Neuron (in vitro differentiated cells): Measurements from ENCODE around the gene LRRC4C.
A peak's percentile ranks its signal among the peaks of the same experiment; 100 is the strongest.
"Not testable (repeated sequence)": the region's sequence is repeated elsewhere in the genome, so short reads cannot be mapped to it uniquely, and the experiment has no call there.

Source experiments
- H2AFZ ChIP-seq: one replicate; pipeline ENCODE4 v1.6.1; 2013; ENCODE audit warnings: low read depth, mild to moderate bottlenecking, inconsistent platforms, low read length, moderate library complexity
- H3K27me3 ChIP-seq: one replicate; pipeline ENCODE4 v1.6.1; 2013; ENCODE audit warnings: low read length; ENCODE audit not compliant: insufficient read depth
- H3K36me3 ChIP-seq: one replicate; pipeline ENCODE4 v1.6.1; 2013; ENCODE audit warnings: low read length; ENCODE audit not compliant: insufficient read depth
- H3K4me1 ChIP-seq: one replicate; pipeline ENCODE4 v1.6.1; 2013; ENCODE audit warnings: low read length; ENCODE audit not compliant: insufficient read depth
- H3K4me3 ChIP-seq: 2 replicates; pipeline ENCODE4 v1.5.1; 2013; ENCODE audit warnings: mild to moderate bottlenecking, low read length, moderate library complexity
- H3K9me3 ChIP-seq: one replicate; pipeline ENCODE4 v1.6.1; 2013; ENCODE audit warnings: low read length

LRRC4C gene

GRCh38 chr11:40179541-40179940, 1279.9 kb downstream of the LRRC4C start:
- Histone ChIP-seq H2AFZ (no peak overlapping the region), H3K36me3 (no peaks in the 10 kb centered on the region), H3K4me1 (peaks cover 6% of the 10 kb centered on the region), H3K4me3 (no peak overlapping the region), H3K9me3 (no peaks in the 10 kb centered on the region), H3K27me3 (no peaks in the 10 kb centered on the region)

GRCh38 chr11:40178470-40178869, 1281.0 kb downstream of the LRRC4C start:
- Histone ChIP-seq H3K9me3 (no peaks in the 10 kb centered on the region), H2AFZ (no peak overlapping the region), H3K4me1 (peaks cover 3% of the 10 kb centered on the region), H3K27me3 (no peaks in the 10 kb centered on the region), H3K4me3 (no peak overlapping the region), H3K36me3 (no peaks in the 10 kb centered on the region)

- H3K4me3 ChIP-seq, result no peak overlapping the region
- H3K9me3 ChIP-seq, result no peaks in the 10 kb centered on the region
- H2AFZ ChIP-seq, result no peak overlapping the region
- peaks cover 3% of the 10 kb centered on the region for H3K4me1 ChIP-seq
- no peaks in the 10 kb centered on the region for H3K27me3 ChIP-seq
- no peaks in the 10 kb centered on the region for H3K36me3 ChIP-seq
Measured at GRCh38 chr11:40175980-40176379, 1283.5 kb downstream of the LRRC4C start.

GRCh38 chr11:40170078-40170477, 1289.4 kb downstream of the LRRC4C start:
- no peak overlapping the region for H2AFZ ChIP-seq
- H3K36me3 ChIP-seq, result no peaks in the 10 kb centered on the region
- no peaks in the 10 kb centered on the region for H3K9me3 ChIP-seq
- peaks cover 14% of the 10 kb centered on the region for H3K4me1 ChIP-seq
- H3K27me3 ChIP-seq, result no peaks in the 10 kb centered on the region
- no peak overlapping the region for H3K4me3 ChIP-seq

- Histone ChIP-seq H2AFZ (peak overlapping the region; percentile 6), H3K9me3 (no peaks in the 10 kb centered on the region), H3K4me1 (peaks cover 14% of the 10 kb centered on the region), H3K36me3 (no peaks in the 10 kb centered on the region), H3K27me3 (no peaks in the 10 kb centered on the region), H3K4me3 (no peak overlapping the region)
Measured at GRCh38 chr11:40168414-40168813, 1291.0 kb downstream of the LRRC4C start.

GRCh38 chr11:40167805-40168204, 1291.6 kb downstream of the LRRC4C start:
- H3K9me3 ChIP-seq, result not testable (repeated sequence)
- peak overlapping the region; percentile 6 for H2AFZ ChIP-seq

GRCh38 chr11:40166892-40167291, 1292.6 kb downstream of the LRRC4C start:
- Histone ChIP-seq H2AFZ (no peak overlapping the region), H3K4me3 (no peak overlapping the region), H3K4me1 (peaks cover 24% of the 10 kb centered on the region), H3K27me3 (no peaks in the 10 kb centered on the region), H3K9me3 (no peaks in the 10 kb centered on the region), H3K36me3 (no peaks in the 10 kb centered on the region)

More at GRCh38 chr11:40167805-40168204, 1291.6 kb downstream of the LRRC4C start:
- not testable (repeated sequence) for H3K36me3 ChIP-seq, H3K4me3 ChIP-seq, H3K27me3 ChIP-seq
- peaks cover 15% of the 10 kb centered on the region for H3K4me1 ChIP-seq

- no peaks in the 10 kb centered on the region for H3K9me3 ChIP-seq
Measured at GRCh38 chr11:40162901-40163883, 1296.3 kb downstream of the LRRC4C start.

GRCh38 chr11:40161854-40162410, 1297.5 kb downstream of the LRRC4C start:
- H3K27me3 ChIP-seq, result no peaks in the 10 kb centered on the region
- peaks cover 15% of the 10 kb centered on the region for H3K4me1 ChIP-seq
- no peak overlapping the region for H2AFZ ChIP-seq
- no peaks in the 10 kb centered on the region for H3K9me3 ChIP-seq
- no peaks in the 10 kb centered on the region for H3K36me3 ChIP-seq
- no peak overlapping the region for H3K4me3 ChIP-seq

More at GRCh38 chr11:40162901-40163883, 1296.3 kb downstream of the LRRC4C start:
- H3K4me3 ChIP-seq, result no peak overlapping the region
- H3K4me1 ChIP-seq, result peaks cover 18% of the 10 kb centered on the region
- no peaks in the 10 kb centered on the region for H3K27me3 ChIP-seq
- H3K36me3 ChIP-seq, result no peaks in the 10 kb centered on the region
- H2AFZ ChIP-seq, result no peak overlapping the region

GRCh38 chr11:40160418-40160817, 1299.0 kb downstream of the LRRC4C start:
- H2AFZ ChIP-seq, result no peak overlapping the region
- peaks cover 15% of the 10 kb centered on the region for H3K4me1 ChIP-seq
- H3K36me3 ChIP-seq, result no peaks in the 10 kb centered on the region

GRCh38 chr11:40149721-40150120, 1309.7 kb downstream of the LRRC4C start:
- Histone ChIP-seq H3K27me3 (no peaks in the 10 kb centered on the region), H3K36me3 (no peaks in the 10 kb centered on the region), H3K4me3 (no peak overlapping the region), H3K9me3 (no peaks in the 10 kb centered on the region), H3K4me1 (no peaks in the 10 kb centered on the region), H2AFZ (no peak overlapping the region)

More at GRCh38 chr11:40160418-40160817, 1299.0 kb downstream of the LRRC4C start:
- H3K4me3 ChIP-seq, result no peak overlapping the region
- H3K9me3 ChIP-seq, result no peaks in the 10 kb centered on the region
- no peaks in the 10 kb centered on the region for H3K27me3 ChIP-seq

- Histone ChIP-seq H2AFZ (no peak overlapping the region), H3K4me1 (no peaks in the 10 kb centered on the region)
Measured at GRCh38 chr11:40140560-40140959, 1318.9 kb downstream of the LRRC4C start.

GRCh38 chr11:40139536-40139935, 1319.9 kb downstream of the LRRC4C start:
- no peaks in the 10 kb centered on the region for H3K36me3 ChIP-seq
- no peaks in the 10 kb centered on the region for H3K27me3 ChIP-seq
- no peaks in the 10 kb centered on the region for H3K9me3 ChIP-seq
- H3K4me3 ChIP-seq, result no peak overlapping the region
- no peak overlapping the region for H2AFZ ChIP-seq
- H3K4me1 ChIP-seq, result no peaks in the 10 kb centered on the region

More at GRCh38 chr11:40140560-40140959, 1318.9 kb downstream of the LRRC4C start:
- Histone ChIP-seq H3K4me3 (no peak overlapping the region), H3K36me3 (no peaks in the 10 kb centered on the region), H3K27me3 (no peaks in the 10 kb centered on the region), H3K9me3 (no peaks in the 10 kb centered on the region)
